ENCODE results near the gene ANKRD52.

Gene ANKRD52

DNA sequence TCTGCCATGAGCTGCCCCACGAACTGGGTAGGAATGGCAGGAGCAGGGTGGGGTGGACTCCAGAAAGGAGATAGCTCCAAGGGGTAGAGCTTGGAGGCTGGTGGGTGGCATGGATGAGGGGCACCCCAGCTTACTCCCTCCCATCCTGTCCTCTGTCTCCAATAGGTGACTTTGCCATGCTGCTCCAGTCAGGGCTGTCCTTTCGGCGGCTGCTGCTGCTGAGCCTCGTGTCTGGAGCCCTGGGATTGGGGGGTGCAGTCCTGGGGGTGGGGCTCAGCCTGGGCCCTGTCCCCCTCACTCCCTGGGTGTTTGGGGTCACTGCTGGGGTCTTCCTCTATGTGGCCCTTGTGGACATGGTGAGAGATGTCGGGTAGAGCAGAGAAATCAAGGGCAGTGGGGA, 21.2 kb downstream of the ANKRD52 start:
- no peak for DNase-seq

- no peak for DNase-seq
Observed at GRCh38 chr12:56236091-56236490, 22.1 kb downstream of the ANKRD52 start.

DNA sequence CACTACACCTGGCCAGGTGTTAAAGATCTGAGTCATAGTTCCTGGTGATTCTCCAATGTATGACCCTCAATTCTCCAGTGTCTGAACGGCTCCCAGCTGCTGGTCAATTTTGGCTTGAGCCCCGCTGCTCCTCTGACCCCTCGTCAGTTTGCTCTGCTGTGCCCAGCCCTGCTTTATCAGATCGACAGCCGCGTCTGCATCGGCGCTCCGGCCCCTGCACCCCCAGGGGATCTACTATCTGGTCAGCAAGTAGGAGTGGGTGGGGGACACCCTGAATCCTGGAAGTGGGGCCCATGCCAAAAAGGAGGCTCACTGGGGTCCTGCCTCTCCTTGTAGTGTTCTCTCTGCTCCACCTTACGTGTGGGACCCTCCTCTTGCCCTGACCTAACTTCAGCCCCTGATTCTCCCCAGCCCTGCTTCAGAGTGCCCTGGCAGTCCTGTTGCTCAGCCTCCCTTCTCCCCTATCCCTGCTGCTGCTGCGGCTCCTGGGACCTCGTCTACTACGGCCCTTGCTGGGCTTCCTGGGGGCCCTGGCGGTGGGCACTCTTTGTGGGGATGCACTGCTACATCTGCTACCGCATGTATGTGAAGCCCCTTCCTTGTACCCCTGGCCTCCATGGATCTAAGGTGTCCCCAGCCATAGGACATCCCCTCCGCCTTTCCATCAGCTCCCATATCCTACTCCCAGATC, 23.3 kb downstream of the ANKRD52 start:
- DNase-seq: no peak

- no peak for DNase-seq
Observed at GRCh38 chr12:56231184-56231582, 27.0 kb downstream of the ANKRD52 start.

DNA sequence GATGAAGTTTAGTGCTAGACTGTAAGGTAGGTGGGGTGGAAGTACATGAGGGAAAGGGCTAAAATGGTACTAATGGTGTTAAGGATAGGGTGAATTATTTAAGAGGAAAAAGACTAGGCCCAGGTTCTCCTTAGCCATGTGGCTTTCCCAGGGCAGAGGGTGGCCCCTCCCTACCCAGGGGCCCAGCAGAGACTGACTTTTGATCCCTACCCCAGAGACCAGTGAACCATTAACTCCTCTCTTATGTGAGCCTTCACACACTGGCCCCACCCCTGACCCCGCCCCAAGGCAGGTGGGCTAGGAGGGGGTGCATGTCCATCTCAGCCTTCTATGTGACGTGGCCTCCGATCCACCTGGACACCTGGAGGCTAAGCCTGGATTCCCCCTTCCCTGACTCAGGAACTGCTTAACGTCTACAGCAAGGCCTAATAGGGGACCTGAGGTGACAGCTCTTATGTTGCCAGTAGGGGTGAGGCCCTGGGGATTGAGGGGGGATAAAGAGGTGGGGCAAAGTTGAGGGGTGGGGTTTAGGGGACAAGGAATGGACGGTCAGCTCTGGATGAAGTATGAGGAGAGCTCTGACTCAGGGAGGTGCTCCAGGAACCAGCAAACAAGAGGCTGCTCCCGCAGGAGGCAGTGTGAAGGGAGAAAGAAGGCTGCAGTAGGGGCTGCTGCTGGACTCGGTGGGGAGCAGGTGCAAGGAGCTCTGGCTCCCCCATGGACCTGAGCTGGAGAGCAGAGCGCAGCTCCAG, 27.6 kb downstream of the ANKRD52 start:
- DNase-seq: no peak

- no peak for DNase-seq
Observed at GRCh38 chr12:56229916-56230431, 28.2 kb downstream of the ANKRD52 start, which contains the start of gene SLC39A5. TSS of gene SLC39A5 (plus strand) at chr12:56230051. CDS start at chr12:56231275, 1,224 bp downstream.

DNA sequence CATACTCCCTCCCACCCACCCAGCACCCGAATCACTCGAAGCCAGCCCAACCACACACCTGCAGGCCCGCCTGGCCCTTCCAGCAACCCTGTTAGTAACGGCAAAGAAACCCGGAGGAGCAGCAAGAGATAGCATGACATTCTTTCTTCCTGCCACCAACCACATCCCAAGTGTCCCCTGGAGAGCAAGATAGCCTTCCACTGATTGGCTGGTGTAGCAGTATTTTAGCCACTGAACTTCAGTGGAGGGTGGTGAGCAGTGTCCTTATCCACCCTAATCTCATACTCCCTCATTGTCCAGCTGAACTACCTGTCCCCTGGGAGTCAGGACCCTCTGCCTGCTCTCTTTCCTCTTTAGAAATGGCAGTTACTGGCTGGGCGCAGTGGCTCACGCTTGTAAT, 29.1 kb downstream of the ANKRD52 start:
- DNase-seq: no peak

DNA sequence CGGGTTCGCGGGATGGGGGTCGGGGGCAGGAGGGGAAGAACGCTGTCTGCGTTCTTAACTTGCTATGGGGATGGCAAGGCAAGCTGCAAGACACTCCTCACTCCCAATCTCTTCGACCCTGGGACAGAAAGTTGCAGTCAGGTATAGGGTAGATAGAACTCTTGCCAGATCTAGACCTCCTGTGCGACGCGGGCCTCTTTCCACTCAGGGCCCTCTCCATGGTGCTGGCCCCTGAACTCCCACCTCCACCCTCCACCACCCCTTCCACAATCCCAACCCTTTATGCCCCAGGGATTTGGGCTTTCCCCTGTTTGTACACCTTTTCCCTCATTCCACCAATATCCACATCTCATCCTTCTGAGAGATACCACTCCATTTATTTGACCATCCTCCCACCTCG, 33.2 kb downstream of the ANKRD52 start:
- DNase-seq: no peak

DNA sequence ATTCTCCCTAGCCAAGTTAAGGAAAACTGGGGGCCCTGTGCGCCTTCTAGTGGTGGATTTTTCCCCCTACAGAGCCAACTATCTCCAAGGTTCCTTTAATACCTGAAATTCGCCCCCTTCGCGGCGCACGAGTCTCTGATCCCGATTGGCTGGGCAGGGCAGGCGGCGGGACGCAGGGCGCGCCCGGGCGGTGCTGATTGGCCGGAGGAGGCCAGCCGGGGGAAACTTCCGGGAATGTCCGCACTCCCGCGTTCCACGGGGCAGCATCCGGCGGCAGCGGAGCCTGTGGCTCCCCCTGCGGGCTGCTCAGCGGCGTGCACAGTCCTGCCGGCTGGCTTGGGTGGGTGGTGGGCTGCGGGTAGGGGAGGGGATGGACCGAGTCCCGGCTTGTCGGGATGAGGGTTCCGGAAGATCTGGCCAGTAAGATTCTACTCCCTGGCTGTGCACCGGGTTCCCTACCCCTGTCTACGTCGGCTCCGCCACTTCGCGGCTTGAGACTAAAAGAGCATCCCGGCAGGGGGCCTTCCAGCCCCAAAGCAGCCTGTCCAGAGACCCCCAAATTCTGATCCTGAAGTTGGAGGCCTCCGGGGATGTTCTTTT, 34.0 kb downstream of the ANKRD52 start, which contains the start of gene NABP2:
Gene NABP2 (plus strand): TSS at position 241 of the 600 bp plus-strand sequence. CDS start 515 bp downstream, outside the sequence.
- DNase-seq: peak; percentile 92

GRCh38 chr12:56223571-56224101, 34.5 kb downstream of the ANKRD52 start:
- no peak for DNase-seq

GRCh38 chr12:56222531-56222895, 35.7 kb downstream of the ANKRD52 start:
- DNase-seq: no peak

DNA sequence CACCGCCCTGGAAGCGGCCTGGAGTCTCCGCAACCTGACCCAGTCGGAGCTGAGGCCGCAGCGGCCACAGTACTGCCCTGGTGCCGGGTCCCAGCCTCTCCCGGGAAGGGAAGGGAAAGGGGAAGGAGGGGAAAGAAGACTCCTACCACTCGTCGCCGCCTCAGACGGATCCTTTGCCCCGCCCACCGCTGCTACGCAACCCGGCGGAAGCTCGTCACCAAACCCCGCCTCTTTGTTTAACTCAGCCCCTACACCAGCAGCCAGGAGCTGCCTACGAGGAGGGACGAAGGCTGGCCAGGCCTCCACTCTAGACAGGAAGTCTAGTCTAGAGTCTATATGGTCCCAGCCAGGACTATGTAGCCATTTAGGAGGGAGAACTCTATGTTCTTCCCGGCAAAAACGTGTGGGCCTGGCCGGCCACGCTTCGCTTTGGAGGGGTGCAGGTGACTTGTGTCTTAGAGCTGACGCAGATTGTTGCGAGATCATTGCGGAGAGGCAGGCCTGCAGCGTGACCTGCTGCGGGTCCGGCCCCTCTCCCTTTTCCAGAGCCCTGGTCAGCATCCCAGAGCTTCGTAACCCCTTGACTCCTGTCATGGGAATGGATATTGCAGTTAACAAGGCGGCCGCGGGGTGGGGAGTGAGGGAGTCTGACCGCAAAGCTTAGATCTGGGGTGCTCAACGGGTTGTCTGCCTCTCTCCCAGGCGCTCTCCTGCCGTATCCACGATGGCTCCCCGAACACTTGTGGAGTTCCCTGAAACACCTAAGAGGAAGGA, 36.2 kb downstream of the ANKRD52 start, which contains the start of gene RNF41:
Gene RNF41 (minus strand): TSS at position 166 of the 774 bp plus-strand sequence. CDS start 7,875 bp downstream, outside the sequence.
- peak; percentile 77 for DNase-seq

GRCh38 chr12:56221232-56221756, 36.9 kb downstream of the ANKRD52 start:
- no peak for DNase-seq

- peak; percentile 74 for DNase-seq
Observed at GRCh38 chr12:56220611-56221231, 37.5 kb downstream of the ANKRD52 start.

GRCh38 chr12:56219840-56220239, 38.3 kb downstream of the ANKRD52 start:
- no peak for DNase-seq

- DNase-seq: no peak
Observed at GRCh38 chr12:56216461-56216860, 41.7 kb downstream of the ANKRD52 start.

- no peak for DNase-seq
Observed at GRCh38 chr12:56213878-56214277, 44.3 kb downstream of the ANKRD52 start.

DNA sequence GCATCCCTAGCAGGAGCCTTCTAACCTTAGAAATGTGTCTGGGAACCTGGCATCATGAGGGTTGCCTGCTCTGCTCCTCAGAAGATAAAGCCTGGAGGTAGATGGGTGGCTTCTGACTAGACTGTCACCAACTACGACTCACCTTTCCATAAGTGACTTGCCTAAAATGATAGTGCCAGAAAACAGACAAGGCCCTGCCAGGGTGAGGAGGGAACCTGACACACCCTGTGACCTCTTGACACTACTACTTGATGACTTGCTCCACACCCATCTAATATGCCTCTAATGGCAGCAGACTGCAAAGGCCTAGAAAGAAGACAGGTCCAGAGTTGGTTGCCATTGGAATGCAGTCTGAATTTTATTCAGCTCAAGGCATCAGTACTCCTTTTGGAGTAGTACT, 45.8 kb downstream of the ANKRD52 start:
- no peak for DNase-seq

DNA sequence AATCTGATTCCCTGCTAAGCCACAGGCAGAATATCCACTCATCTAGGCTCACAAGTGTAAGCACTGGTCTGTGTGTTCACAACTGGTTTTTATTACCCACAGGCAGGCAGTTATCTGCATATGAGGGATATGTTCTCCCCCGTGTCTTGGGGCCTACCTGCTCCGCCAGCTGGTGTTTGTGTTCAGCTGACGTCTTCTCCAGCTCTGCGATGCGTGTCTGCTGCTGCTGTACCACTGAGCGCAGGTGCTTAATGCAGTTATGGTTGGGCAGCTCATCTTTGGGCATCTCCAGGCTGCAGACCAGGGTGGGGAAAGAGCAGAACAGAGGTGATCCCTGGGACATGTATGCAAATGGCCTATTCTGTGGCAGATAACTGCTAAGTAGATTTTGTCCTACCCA, 50.2 kb downstream of the ANKRD52 start:
- no peak for DNase-seq

- DNase-seq: no peak
Observed at GRCh38 chr12:56206452-56207166, 51.6 kb downstream of the ANKRD52 start.

GRCh38 chr12:56205445-56205844, 52.7 kb downstream of the ANKRD52 start:
- no peak for DNase-seq

Data from SIG-M5 (cell line).